NCI-H2029 treated with DMSO at 0.1 percent for 48 hours (cell line): Measurements from ENCODE around the gene SOAT1.

ENCODE experiments used
- DNase-seq: peaks from one replicate; lab custom pipeline; 2025; lab: John Stamatoyannopoulos, UW

SOAT1 gene

DNA sequence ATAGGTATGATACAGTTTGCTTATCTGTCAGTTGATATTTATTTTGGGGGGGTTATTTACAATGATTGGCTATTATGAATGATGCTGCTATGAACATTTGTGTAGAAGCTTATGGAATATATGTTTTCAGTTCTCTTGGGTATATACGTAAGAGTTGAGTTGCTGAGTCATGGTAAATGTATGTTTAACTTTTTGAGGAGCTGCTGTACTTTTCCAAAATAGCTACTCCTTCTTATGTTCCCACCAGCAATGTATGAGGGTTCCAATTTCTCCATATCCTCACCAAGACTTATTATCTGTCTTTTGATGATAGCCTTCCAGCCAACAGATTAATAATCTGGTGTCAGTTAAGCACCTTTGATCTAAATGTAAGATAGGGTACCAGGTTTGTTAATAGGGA is 11.9 kb downstream of the SOAT1 start:
- DNase-seq = no peak

DNA sequence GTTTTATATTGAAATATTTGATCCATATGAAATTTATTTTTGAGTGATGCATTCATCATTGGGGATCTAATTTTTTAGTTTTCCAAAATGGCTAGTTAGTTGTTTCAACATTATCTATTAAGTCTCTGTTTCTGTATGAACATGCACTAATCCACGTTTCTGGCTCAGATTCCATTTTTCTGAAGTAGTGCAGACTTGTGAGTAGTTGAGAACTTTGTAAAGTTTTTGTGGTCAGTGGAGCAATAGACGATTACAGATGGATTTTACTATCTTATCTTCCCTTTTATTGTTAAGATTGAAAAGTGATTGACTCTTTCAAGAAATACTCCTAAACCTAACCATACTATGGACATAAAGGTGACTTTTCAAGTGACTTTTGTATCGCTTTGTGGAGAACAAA is 16.7 kb downstream of the SOAT1 start:
- no peak for DNase-seq

- DNase-seq = no peak
Measured at GRCh38 chr1:179310721-179311120, 17.1 kb downstream of the SOAT1 start.

GRCh38 chr1:179311149-179311700 is 17.6 kb downstream of the SOAT1 start:
- no peak for DNase-seq

DNA sequence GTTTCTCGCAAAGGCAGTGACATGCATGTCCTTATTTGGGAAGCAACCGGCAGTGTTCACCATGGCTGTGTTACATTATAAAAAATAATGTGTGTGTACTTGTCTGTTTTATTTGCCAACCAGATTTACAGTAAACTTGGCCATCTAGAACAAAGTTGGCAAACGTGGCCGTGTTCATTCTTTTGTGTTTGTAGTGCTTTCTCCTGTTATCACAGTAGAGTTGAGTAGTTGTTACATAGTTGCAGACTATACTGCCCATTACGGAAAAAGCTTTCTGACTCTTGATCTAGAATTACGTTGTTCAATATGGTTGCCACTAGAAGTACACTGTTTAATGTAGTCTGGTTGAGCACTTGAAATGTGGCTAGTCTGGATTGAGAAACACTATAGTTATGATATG is 19.4 kb downstream of the SOAT1 start:
- no peak for DNase-seq

GRCh38 chr1:179314928-179315327 is 21.3 kb downstream of the SOAT1 start:
- no peak for DNase-seq

GRCh38 chr1:179318491-179318890 is 24.9 kb downstream of the SOAT1 start:
- no peak for DNase-seq

DNA sequence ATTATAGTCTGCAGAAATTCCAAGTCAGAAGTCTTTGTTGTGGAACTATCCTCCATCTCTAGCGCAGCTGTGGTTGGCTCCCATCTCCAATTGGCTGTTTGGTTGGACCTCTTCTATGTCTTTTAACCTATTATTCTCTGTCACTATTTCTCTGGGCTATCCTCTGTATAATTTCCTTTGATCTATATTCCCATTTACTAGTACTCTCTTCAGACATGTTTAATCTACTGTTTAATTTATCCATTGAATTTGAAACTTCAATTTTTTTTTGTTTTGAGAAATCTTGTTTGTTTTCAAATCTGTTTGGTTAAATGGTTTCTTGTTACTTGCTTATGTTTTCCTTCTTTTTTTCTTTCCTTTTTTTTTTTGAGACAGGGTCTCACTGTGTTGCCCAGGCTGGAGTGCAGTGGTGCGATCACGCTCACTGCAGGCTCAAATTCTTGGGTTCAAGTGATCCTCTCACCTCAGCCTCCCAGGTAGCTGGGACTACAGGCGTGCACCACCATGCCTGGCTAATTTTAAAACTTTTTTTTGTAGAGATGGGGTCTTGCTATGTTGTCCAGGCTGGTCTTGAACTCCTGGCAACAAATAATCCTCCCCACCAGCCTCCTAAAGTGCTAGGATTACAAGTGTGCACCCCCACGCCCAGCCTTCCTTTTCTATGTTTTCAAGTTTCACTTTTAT is 28.1 kb downstream of the SOAT1 start:
- no peak for DNase-seq

- DNase-seq = no peak
Measured at GRCh38 chr1:179322557-179322956, 29.0 kb downstream of the SOAT1 start.

DNA sequence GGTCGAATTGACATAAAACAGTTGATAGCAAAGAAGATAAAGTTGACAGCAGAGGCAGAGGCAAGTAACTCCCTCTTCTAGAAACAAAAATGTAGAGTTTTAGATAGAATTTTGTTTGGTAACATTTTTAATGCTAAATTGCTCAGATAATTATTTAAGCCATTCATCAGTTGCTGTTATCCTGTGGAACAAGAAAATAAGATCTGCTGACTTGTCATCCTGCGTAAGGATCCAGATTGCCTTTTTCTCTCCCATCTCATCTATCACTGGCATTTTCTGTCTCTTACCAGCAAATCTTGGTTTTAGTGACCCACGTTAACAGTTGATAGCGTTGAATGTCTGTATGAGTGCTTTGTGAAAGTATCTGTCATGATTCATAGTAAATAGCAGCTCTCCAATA is 29.8 kb downstream of the SOAT1 start:
- no peak for DNase-seq

- no peak for DNase-seq
Measured at GRCh38 chr1:179325836-179326235, 32.2 kb downstream of the SOAT1 start.

GRCh38 chr1:179326746-179327145 is 33.1 kb downstream of the SOAT1 start:
- no peak for DNase-seq

DNA sequence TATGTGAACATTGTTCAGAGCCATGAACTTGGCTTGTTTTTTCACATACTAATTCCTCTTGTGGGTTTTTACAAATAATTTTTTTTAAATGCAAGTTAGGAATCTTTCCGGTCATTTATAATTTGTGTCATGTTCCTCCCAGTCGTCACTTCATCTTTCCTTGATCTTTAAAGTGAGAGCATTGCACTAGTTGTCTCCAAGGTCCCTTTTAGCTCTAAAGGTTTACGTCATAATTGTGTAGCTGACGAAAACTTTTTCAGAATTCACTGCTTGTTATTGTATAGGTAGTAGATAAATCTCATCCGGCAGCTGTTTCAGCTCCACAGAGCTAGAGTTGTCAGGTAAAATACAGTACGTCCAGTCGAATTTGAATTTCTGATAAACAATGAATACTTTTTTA is 33.6 kb downstream of the SOAT1 start:
- no peak for DNase-seq

GRCh38 chr1:179327679-179328078 is 34.1 kb downstream of the SOAT1 start:
- no peak for DNase-seq

DNA sequence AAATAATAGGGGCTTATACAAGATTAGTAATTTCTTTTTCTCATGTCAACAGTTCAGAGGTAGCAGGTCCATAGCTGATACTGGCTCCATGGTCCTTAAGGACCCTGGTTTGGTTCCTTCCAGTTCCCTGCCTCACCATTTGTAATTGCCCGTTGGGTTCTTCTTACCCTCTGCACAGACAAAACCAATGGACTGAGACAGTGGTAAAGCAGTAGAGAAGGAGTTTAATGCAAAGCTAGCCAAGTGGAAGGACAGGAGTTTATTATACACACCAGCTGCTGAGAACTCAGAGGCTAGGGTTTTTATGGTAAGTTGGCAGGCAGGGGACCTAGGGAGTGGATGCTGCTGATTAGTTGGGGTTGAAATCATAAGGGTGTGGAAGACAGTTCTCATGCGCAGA is 36.3 kb downstream of the SOAT1 start:
- no peak for DNase-seq

- DNase-seq = no peak
Measured at GRCh38 chr1:179334440-179334839, 40.8 kb downstream of the SOAT1 start.

DNA sequence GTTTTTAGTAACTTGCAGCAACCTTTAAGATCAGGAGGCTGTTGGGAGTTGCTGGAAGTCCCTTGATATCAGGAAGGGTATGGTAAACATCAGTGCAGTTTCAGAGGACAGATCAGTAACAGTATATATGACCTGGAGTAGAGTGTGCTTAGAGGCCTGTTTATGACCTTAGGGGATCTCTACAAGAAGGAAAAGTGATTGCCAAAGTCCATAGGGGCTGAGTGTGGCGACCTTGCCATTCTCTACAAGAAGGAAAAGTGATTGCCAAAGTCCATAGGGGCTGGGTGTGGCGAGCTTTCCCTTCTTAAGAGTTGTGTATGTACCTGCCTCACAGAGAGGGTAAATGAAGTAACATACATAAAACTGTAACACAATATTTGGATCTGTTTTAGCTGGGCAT is 43.7 kb downstream of the SOAT1 start:
- no peak for DNase-seq

GRCh38 chr1:179337942-179338560 is 44.5 kb downstream of the SOAT1 start:
- no peak for DNase-seq

DNA sequence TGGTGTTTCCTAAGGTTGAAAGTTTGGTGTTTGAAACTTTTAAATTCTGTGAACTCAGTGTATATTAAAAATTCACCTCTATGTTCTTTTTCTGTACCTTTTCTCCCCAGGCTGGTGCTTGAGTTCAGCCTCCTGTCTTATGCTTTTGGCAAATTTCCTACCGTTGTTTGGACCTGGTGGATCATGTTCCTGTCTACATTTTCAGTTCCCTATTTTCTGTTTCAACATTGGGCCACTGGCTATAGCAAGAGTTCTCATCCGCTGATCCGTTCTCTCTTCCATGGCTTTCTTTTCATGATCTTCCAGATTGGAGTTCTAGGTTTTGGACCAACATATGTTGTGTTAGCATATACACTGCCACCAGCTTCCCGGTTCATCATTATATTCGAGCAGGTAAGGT is 47.3 kb downstream of the SOAT1 start:
- DNase-seq = no peak

DNA sequence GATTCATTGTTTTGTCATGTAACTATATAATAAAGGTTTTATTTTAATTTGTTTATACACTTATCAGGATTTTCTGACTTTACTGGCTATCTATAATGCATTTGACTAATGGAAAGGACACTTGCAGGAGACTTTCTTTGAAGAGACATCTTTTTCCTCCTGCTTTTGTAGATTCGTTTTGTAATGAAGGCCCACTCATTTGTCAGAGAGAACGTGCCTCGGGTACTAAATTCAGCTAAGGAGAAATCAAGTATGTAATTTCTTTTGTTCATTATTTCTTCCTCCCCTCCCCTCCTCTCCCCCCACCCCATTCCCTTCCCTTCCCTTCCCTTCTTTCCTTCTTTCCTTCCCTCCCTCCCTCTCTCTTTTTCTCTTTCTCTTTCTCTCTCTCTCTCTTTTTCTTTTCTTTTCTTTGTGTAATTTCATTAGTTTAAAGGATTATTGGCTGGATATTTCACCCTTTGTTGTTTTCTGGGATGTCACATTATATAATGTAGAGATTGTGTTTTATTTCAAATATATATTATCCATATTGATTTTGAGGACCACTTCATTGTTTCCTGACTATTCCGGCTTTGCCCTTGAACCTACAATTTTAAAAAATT is 48.4 kb downstream of the SOAT1 start:
- DNase-seq = no peak

DNA sequence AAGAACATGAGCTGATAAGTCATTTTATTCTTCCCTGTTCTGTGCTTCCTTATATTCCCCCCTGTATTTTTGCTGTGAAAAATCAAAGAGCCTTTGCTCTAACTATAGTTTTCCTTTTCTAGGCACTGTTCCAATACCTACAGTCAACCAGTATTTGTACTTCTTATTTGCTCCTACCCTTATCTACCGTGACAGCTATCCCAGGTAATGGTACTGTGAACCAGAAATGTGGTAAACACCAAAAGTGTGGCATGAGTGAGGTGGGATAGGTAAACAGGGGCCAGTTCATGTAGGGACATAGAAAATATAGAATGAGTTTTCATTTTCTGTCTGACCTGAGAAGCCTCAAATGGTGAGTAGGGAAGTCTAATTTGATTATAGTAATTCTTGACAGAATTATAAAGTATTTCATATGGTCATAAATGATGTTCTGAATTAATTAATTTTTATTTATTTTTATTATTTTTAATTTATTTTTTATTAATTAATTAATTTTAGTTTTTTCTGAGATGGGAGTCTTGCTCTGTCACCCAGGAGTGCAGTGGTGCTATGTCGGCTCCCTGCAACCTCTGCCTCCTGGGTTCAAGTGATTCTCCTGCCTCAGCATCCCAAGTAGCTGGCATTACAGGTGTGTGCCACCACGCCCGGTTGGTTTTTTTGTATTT is 49.3 kb downstream of the SOAT1 start:
- no peak for DNase-seq

DNA sequence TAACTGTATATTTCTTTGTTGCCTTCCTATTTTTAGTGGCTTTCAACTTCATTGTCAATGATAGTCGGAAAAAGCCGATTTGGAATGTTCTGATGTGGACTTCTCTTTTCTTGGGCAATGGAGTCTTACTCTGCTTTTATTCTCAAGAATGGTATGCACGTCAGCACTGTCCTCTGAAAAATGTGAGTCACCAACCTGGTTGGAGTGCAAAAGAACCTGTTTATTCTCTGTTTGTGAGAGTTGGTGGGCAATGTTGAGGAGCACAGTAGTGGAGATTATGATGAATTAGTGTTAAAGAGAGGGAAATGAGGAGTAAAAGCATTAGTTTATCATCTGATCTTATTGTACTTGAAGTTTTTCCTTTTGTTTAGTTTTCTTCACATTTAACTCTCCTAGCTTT is 57.7 kb downstream of the SOAT1 start:
- DNase-seq = no peak

GRCh38 chr1:179352236-179352635 is 58.6 kb downstream of the SOAT1 start:
- no peak for DNase-seq
